ENCODE measurements around the gene LDLRAD4.

The LDLRAD4 gene

GRCh38 chr18:13574355-13574754, 355.8 kb downstream of the LDLRAD4 start:
- in situ Hi-C loops (cut with MboI; ENCODE audit: low sequenced_read_pairs, unreplicated experiment) = loop anchor here (25.0 kb wide), 2 partner anchors 238 to 587 kb away; partner anchors contain the start of genes CEP192 and MC5R
- DNase-seq (ENCODE audit: low spot score) = no peak
- no peak for TF ChIP-seq CTCF (IDR thresholded peaks at IDR 0.05; ENCODE audit: borderline replicate concordance, control extremely low read depth, extremely low read depth, insufficient read depth, missing control alignments)

- DNase-seq (ENCODE audit: low spot score) = no peak
- no peak for TF ChIP-seq CTCF (IDR thresholded peaks at IDR 0.05; ENCODE audit: borderline replicate concordance, control extremely low read depth, extremely low read depth, insufficient read depth, missing control alignments)
- in situ Hi-C loops (cut with MboI; ENCODE audit: low sequenced_read_pairs, unreplicated experiment) = loop anchor here (25.0 kb wide), 2 partner anchors 238 to 587 kb away; partner anchors contain the start of genes CEP192 and MC5R
These were observed 356.2 kb downstream of the LDLRAD4 start for GRCh38 chr18:13574761-13575160.

- in situ Hi-C loops (cut with MboI; ENCODE audit: low sequenced_read_pairs, unreplicated experiment) = no loop called here
- DNase-seq (ENCODE audit: low spot score) = no peak
- no peak for TF ChIP-seq CTCF (IDR thresholded peaks at IDR 0.05; ENCODE audit: borderline replicate concordance, control extremely low read depth, extremely low read depth, insufficient read depth, missing control alignments)
These were observed 358.0 kb downstream of the LDLRAD4 start for GRCh38 chr18:13576598-13576997.

- DNase-seq (ENCODE audit: low spot score) = peak; percentile 76
- in situ Hi-C loops (cut with MboI; ENCODE audit: low sequenced_read_pairs, unreplicated experiment) = no loop called here
- TF ChIP-seq CTCF (IDR thresholded peaks at IDR 0.05; ENCODE audit: borderline replicate concordance, control extremely low read depth, extremely low read depth, insufficient read depth, missing control alignments) = no peak
These were observed 358.6 kb downstream of the LDLRAD4 start for GRCh38 chr18:13577091-13577697.

GRCh38 chr18:13577781-13578180, 359.2 kb downstream of the LDLRAD4 start:
- DNase-seq (ENCODE audit: low spot score) = no peak
- no peak for TF ChIP-seq CTCF (IDR thresholded peaks at IDR 0.05; ENCODE audit: borderline replicate concordance, control extremely low read depth, extremely low read depth, insufficient read depth, missing control alignments)
- in situ Hi-C loops (cut with MboI; ENCODE audit: low sequenced_read_pairs, unreplicated experiment) = no loop called here

- TF ChIP-seq CTCF (IDR thresholded peaks at IDR 0.05; ENCODE audit: borderline replicate concordance, control extremely low read depth, extremely low read depth, insufficient read depth, missing control alignments) = no peak
- no peak for DNase-seq (ENCODE audit: low spot score)
- in situ Hi-C loops (cut with MboI; ENCODE audit: low sequenced_read_pairs, unreplicated experiment) = no loop called here
These were observed 359.8 kb downstream of the LDLRAD4 start for GRCh38 chr18:13578400-13578799.

Measured in GM13976 (cell line).